ENCODE results near the gene MYO10. TPM values are rescaled to one million over a fixed set of nuclear protein-coding genes. Genes with fewer than 3 reads are reported as not detected.

The MYO10 gene
- total and polyA plus RNA-seq, 9 donors, result 10.8 to 35.8 (median 16.3) TPM

DNA sequence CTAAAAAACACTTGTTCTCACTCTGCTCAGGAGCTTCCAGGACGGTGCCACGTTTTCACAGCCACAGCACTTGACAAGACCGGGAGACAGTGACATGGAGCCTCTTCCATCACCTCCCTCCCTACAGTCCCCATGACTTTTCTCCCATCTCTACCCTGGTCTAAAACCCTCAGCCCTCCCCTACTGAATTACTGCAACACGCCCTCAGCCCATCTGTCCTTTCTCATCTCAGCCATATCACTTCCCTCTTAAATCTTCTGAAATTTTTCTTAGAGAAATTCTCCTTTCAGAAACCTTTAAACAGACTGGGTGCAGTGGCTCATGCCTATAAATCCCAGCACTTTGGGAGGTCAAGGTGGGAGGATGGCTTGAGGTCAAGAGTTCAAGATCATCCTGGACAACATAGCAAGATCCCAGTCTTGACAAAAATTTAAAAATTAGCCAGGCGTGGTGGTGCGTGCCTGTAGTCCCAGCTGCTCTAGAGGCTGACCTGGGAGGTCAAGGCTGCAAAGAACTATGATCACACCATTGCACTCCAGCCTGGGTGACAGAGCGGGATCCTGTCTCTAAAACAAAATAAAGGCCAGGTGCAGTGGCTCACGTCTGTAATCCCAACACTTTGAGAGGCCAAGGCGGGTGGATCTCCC, 125.8 kb downstream of the MYO10 start:
- H3K4me1 ChIP-seq (ENCODE audit: insufficient read depth), result peaks cover 20% of the 10 kb centered on the region
- no peaks in the 10 kb centered on the region for H3K9me3 ChIP-seq
- peak overlapping the region in 1 of 2 donors; percentile 17 for H3K27ac ChIP-seq
- H3K36me3 ChIP-seq, result no peaks in the 10 kb centered on the region
- H3K27me3 ChIP-seq, result no peaks in the 10 kb centered on the region
- no peak overlapping the region for H3K4me3 ChIP-seq
- intact Hi-C loops (cut with DNase I), result no loop called here
- no peak for DNase-seq
- 55 to 67% (median 61%) methylated on average over 9 of the region's 9 CpGs for WGBS, 3 donors
- TF ChIP-seq POLR2A (IDR thresholded peaks at IDR 0.05) (no peak), CTCF (IDR thresholded peaks at IDR 0.05) (no peak), EP300 (IDR thresholded peaks at IDR 0.05) (no peak)

DNA sequence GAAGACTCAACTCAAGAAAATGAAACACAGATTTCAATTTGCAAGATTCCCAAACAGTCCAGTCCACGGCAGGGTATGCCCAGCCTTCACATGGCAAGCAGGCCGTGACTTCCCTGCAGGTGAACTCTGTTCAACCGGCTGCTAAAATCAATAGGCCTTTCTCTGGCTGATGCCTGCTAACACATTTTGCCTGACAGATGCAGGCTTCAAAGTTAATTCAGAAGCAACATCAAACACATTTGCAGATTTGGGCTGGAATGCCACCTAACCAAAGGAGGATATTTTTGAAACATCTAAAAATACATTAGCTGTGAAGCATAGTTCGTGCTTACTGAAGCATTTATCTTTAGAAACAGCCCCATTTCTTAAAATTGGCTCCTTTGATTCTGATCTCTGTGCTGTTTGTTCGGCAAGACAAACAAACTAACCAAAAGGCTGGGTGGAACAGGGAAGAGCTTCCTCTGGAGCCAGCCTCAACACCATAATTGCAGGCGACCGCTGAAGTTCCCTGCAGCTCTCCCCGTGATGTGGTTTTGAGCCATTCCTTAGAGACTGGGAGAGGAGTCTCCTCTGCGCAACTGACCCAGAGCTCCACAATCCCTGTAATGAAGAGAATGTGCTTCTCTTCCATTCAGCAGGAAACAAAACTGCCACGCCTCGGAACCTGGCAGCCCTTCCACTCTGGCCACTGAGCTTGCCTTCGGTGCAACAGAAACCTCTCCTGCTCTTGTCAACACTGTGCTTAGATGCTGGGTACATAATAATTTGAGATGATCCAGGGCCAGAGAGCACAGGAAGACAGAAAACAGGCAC, 126.5 kb downstream of the MYO10 start:
- intact Hi-C loops (cut with DNase I), result loop anchor here in 1 of 4 donors (10.0 kb wide), 1 partner anchor 125 kb away; the partner anchor contains the start of gene MYO10
- H3K4me3 ChIP-seq, result no peak overlapping the region
- peaks cover 20% of the 10 kb centered on the region for H3K4me1 ChIP-seq (ENCODE audit: insufficient read depth)
- no peaks in the 10 kb centered on the region for H3K9me3 ChIP-seq
- peak overlapping the region in 1 of 2 donors; percentile 17 for H3K27ac ChIP-seq
- H3K36me3 ChIP-seq, result no peaks in the 10 kb centered on the region
- peak in 4 of 5 donors; percentile 45 to 69 (median 60) for DNase-seq
- no peaks in the 10 kb centered on the region for H3K27me3 ChIP-seq
- TF ChIP-seq EP300 (IDR thresholded peaks at IDR 0.05), result no peak
- TF ChIP-seq POLR2A (IDR thresholded peaks at IDR 0.05), result no peak
- no peak for TF ChIP-seq CTCF (IDR thresholded peaks at IDR 0.05)
- WGBS, 3 donors, result 31 to 39% (median 32%) methylated on average over 12 of the region's 12 CpGs

- H3K4me3 ChIP-seq, result no peak overlapping the region
- 74 to 86% (median 82%) methylated on average over 11 of the region's 11 CpGs for WGBS, 3 donors
- TF ChIP-seq POLR2A (IDR thresholded peaks at IDR 0.05) (no peak), CTCF (IDR thresholded peaks at IDR 0.05) (no peak), EP300 (IDR thresholded peaks at IDR 0.05) (no peak)
- H3K4me1 ChIP-seq (ENCODE audit: insufficient read depth), result peaks cover 20% of the 10 kb centered on the region
- no peaks in the 10 kb centered on the region for H3K9me3 ChIP-seq
- DNase-seq, result no peak
- H3K27ac ChIP-seq, result no peak overlapping the region
- intact Hi-C loops (cut with DNase I), result loop anchor here in 1 of 4 donors (10.0 kb wide), 1 partner anchor 126 kb away; the partner anchor contains the start of gene MYO10
- H3K27me3 ChIP-seq, result no peaks in the 10 kb centered on the region
- H3K36me3 ChIP-seq, result no peaks in the 10 kb centered on the region
These were observed 127.1 kb downstream of the MYO10 start for GRCh38 chr5:16809010-16809394.

DNA sequence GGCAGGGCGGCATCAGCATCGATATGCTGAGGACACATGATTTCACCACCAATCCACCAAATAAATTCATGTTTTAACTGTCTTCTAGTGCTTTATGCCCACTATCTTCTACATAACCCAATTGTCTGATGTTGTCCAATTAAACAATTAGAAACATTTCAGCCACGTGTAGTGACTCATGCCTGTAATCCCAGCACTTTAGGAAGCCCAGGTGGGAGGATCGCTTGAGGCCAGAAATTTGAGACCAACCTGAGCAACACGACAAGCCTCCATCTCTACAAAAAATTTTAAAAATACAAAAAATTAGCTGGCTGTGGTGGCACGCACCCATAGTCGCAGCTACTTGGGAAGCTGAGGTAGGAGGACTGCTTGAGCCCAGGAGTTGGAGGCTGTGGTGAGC, 128.1 kb downstream of the MYO10 start:
- intact Hi-C loops (cut with DNase I), result loop anchor here in 1 of 4 donors (10.0 kb wide), 1 partner anchor 127 kb away; the partner anchor contains the start of gene MYO10
- no peaks in the 10 kb centered on the region for H3K36me3 ChIP-seq
- WGBS, 3 donors, result 89 to 91% (median 90%) methylated on average over 7 of the region's 7 CpGs

More for the DNA sequence above, 128.1 kb downstream of the MYO10 start:
- Histone ChIP-seq H3K9me3 (no peaks in the 10 kb centered on the region), H3K4me3 (no peak overlapping the region), H3K4me1 (ENCODE audit: insufficient read depth) (peaks cover 19% of the 10 kb centered on the region), H3K27me3 (no peaks in the 10 kb centered on the region), H3K27ac (no peak overlapping the region)
- no peak for TF ChIP-seq EP300 (IDR thresholded peaks at IDR 0.05)
- TF ChIP-seq CTCF (IDR thresholded peaks at IDR 0.05), result no peak
- no peak for TF ChIP-seq POLR2A (IDR thresholded peaks at IDR 0.05)
- no peak for DNase-seq
